Activated CD4-positive, alpha-beta T cell treated with anti-CD3 and anti-CD28 coated beads, Interleukin-2, Interleukin-6, amounts not matched to agents 100 ng/mL and 50 ng/mL, durations not matched to agents 16 hours and 8 hours (primary cell): ENCODE data around the gene PACSIN1.

Experiments
- DNase-seq: peaks from one replicate; pipeline ENCODE4 v3.0.0-alpha.2; 2020

PACSIN1 gene, protein sequence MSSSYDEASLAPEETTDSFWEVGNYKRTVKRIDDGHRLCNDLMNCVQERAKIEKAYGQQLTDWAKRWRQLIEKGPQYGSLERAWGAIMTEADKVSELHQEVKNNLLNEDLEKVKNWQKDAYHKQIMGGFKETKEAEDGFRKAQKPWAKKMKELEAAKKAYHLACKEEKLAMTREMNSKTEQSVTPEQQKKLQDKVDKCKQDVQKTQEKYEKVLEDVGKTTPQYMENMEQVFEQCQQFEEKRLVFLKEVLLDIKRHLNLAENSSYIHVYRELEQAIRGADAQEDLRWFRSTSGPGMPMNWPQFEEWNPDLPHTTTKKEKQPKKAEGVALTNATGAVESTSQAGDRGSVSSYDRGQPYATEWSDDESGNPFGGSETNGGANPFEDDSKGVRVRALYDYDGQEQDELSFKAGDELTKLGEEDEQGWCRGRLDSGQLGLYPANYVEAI

DNA sequence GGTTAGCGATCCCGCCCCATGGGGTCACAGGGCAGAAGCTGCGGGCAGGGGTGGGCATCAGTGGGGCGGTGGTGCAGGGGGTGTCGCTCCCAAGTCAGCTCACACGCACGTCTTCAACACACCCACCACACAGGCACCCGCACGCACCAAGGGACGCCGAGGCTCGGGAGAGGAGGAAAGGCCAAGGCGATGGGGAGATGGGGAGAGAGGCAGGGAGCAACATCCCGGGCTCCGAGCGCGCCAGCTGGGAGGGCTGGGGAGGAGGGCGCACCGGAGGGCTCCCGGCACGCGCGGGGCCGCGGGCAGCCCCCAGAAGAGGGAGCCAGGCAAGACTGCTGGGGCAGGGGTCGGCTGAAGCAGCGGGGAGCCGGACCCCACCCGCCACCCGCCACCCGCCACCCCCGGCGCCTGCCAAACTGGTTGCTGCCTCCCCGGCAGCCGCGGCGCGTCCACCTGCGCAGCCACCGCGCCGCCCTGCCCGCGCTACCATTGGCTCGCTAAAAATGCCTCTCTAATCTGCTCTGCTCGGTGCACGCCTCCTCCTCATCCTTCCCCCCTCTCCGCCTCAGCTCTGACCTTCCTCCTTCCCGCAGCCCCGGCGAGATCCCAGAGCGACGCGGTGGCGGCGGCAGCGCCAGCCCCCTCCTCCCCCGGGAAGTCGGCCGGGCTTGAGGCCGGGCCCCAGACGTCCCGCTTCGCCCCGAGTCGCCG, at the start of gene PACSIN1:
Gene PACSIN1 (plus strand): TSS at position 546 of the 711 bp plus-strand sequence. CDS start 60,230 bp downstream, outside the sequence.
- no peak for DNase-seq

- DNase-seq, result no peak
Observed at GRCh38 chr6:34416877-34417371, 49.0 kb upstream of the PACSIN1 start.

- DNase-seq, result no peak
Observed at GRCh38 chr6:34418367-34418766, 47.5 kb upstream of the PACSIN1 start.

- peak; percentile 13 for DNase-seq
Observed at GRCh38 chr6:34423254-34423653, 42.6 kb upstream of the PACSIN1 start.

DNA sequence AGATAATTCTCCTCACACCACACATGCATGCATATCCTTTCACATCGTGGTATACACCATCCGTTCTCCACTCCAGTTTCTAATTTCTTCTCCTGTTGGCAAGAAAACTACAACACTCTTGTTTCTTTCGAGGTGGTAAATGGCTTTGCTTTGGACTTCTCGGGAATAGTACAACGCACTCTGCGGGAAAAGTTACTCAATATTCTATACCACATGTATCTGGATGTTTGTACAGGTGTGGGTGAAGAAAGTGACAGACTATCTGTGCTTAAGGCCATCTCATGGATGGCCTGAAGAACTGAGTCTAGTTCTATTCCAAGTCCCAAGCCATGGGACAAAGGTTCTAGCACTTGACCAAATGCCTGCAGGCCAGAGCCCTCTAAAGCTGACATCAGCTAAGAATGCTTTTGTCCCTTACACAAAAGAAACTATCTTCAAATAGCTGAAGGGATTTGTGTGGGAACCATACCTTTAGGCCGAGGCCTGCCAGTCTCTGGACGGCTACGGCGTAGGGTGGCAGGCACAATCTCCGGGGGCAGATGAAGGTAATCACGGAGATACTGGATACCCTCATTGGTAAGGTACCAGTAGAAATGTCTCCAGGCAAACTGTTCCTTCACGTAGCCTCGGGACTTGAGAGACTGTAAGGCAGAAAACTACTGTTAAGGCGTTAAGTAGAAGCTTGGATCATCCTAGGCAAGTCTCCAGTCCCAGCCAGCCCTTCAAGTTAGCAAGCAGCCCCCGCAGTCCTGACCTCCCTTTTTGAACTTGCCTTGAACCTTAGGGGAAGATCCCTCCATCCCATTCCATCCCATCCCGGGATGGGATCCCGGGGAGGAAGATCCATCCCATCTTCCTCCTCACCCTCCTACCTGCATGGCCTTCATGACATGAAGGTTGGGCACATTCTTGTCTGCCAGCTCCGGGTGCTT, 41.4 kb upstream of the PACSIN1 start:
- no peak for DNase-seq

GRCh38 chr6:34425132-34425497, 40.8 kb upstream of the PACSIN1 start:
- DNase-seq, result no peak

- peak; percentile 96 for DNase-seq
Observed at GRCh38 chr6:34425498-34426410, 40.1 kb upstream of the PACSIN1 start, which contains the start of gene RPS10. TSS of gene RPS10 (minus strand) at chr6:34426069. CDS start at chr6:34425221, 848 bp downstream.

GRCh38 chr6:34435916-34436315, 30.0 kb upstream of the PACSIN1 start:
- no peak for DNase-seq

- no peak for DNase-seq
Observed at GRCh38 chr6:34436803-34437643, 28.9 kb upstream of the PACSIN1 start.

- DNase-seq, result no peak
Observed at GRCh38 chr6:34437644-34437970, 28.3 kb upstream of the PACSIN1 start.

DNA sequence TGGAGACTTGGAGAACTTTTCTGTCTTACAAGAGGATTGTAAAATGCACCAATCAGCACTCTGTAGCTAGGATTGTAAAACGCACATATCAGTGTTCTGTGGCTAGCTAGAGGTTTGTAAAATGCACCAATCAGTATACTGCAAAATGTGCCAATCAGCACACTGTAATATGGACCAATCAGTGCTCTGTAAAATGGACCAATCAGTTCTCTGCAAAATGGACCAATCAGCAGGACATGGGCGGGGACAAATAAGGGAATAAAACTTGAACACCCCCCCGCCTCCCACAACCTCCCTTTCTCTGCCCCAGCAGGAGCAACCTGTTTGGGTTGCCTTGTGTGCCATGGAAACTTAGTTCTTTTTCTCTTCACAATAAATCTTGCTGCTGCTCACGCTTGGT, 27.2 kb upstream of the PACSIN1 start:
- no peak for DNase-seq

- no peak for DNase-seq
Observed at GRCh38 chr6:34439442-34439841, 26.4 kb upstream of the PACSIN1 start.

- no peak for DNase-seq
Observed at GRCh38 chr6:34441526-34441925, 24.4 kb upstream of the PACSIN1 start.

- DNase-seq, result no peak
Observed at GRCh38 chr6:34445313-34445860, 20.5 kb upstream of the PACSIN1 start.

- no peak for DNase-seq
Observed at GRCh38 chr6:34447386-34447785, 18.5 kb upstream of the PACSIN1 start.

DNA sequence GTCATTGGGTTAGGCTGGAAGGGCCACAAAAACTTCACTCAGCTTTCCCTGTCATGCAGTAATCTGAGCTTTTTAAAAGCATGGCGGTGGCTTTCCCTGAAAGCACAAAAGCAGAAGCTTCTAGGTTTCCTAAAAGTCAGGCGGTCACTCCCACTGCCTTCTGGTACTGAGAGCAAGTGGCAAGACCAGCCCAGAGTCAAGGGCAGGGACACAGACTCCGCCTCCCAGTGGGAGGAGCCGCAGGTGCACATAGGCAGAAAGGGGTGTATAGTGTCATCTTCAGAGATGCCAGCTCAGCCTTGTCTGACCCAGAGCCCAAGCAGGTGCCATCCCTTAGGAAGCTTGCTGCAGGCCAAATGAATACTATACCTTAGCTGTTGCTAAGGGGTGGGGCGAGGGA, 18.0 kb upstream of the PACSIN1 start:
- no peak for DNase-seq

DNA sequence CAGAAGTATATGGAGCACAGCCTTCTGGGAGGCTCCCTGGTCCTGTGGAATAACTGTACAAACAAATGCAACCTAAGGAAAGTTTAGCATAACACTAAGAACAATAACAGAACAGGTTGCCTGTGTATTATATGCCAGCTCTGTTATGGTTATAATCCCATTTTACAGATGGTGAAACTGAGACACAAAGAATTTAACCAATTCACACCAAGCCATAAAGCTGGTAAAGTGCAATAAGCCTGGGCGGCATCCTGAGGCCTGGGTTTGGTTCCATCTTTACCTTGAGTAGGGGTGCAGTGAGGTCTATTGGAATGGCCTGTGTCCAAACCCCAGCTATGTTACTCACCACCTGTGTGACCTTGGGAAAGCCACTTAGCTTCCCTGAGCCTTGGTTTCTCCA, 14.7 kb upstream of the PACSIN1 start:
- DNase-seq, result no peak

GRCh38 chr6:34455831-34456230, 10.0 kb upstream of the PACSIN1 start:
- DNase-seq, result no peak

- DNase-seq, result no peak
Observed at GRCh38 chr6:34457382-34457741, 8.5 kb upstream of the PACSIN1 start.
